ENCODE measurements around the gene GRPR.

DNA sequence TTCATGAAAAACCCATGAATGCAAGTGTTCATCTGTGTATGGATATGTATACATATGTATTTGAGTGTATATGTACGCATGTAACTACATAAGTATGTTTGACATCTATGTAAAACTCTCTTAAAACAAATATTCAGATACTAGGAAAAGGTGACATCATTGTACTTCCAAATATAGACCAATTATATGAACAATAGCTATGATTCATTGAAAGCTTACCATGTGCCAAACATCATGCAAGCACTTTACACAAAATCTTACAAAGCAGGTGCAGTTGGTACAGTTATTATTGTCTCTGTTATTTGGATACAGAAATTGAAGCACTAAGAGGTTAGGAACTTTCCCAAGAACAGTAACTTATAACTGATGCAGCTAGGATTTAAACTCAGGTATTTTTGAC is 65.3 kb downstream of the GRPR start:
- TF ChIP-seq POLR2AphosphoS5 (IDR thresholded peaks at IDR 0.05): no peak
- TF ChIP-seq CTCF (IDR thresholded peaks at IDR 0.05): no peak
- no peak for TF ChIP-seq POLR2A (IDR thresholded peaks at IDR 0.05)
